MV-4-11 (cell line): Measurements from ENCODE around the gene ASZ1.

Experiments used
- DNase-seq: peaks from one replicate; lab custom pipeline; 2025; lab: John Stamatoyannopoulos, UW

The ASZ1 gene

DNA sequence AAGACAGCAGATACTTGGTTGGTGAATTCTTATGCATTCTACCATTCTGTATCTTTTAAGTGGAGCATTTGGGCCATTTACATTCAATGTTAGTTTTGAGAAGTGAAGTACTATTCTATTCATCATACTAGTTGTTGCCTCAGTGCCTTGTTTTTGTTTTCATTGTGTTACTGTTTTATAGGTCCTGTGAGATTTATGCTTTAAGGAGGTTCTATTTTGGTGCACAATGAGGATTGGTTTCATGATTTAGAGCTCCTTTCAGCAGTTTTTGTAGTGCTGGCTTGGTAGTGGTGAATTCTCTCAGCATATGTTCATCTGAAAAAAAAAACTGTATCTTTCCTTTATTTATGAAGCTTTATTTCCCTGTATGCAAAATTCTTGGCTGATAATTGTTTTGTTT is 81.1 kb downstream of the ASZ1 start:
- DNase-seq: no peak

DNA sequence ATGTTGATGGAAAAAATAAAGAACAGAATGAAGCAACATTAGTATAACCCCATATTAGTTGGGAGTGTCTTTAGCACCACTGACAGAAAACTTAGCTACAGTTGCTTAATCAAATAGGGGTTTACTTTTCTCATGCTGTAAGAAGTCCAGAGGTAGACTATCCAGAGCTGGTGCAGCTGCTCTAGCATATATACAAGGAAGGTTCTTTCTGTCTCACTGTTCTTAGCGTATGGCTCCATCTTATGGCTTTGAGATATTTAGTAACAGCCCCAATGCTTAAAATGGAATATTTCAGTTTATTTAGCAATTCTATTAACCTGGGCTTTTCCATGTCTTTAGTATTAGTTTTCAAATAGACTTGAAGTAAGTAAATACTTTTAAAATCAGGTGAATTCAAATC is 89.3 kb downstream of the ASZ1 start:
- no peak for DNase-seq

DNA sequence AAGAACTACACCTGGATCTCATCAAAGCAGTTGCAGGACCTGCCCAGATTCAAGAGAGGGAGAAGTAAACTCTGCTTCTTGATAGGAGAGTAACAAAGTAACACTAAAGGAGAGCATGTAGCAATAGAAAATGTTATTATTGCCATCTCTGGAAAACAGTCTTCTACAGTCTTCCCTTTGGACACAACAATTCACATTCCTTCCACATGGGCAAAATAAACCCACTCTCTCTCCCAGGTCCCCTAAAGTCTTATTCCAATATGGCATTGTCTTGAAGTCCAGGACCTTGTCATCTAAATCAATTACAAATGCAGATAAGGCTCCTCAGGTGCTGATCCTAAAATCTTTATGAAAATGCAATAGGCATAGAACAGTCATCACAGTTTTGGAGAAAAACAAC is 94.1 kb downstream of the ASZ1 start:
- no peak for DNase-seq

DNA sequence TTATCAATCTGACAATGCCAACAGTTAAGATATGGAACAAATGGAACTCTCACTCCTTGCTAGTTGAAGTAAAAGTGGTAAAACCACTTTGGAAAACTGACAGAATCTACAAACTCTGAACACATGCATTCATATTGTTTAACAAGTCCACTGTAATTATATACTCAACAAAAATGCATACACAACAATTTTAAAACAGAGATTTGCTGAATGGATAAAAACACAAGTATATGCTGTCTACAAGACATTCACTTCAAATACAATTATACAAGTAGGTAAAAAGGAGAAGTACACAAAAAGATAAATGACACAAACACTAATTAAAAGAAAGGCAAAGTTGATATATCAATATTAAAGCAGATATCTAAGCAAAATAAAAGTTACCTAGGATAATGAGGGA is 95.3 kb downstream of the ASZ1 start:
- DNase-seq: no peak

DNA sequence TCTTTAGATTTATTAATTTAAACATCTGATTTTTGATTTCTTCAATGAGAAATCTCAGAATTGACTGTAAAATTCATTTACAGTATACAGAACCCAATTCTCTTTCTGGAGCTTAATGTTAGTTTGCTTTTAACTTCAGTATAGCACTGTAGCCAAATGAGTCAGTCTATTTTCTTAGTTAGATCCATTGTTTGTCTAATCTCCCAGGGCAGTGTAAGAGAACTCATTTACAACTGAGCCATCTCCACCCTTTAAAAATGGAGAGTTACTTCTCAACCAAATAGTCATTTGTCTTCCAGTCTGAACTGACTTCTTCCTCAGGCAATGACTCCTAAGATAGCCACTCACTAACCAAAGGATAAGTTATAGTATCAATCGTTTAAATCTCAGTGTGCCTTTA is 101.5 kb downstream of the ASZ1 start:
- no peak for DNase-seq

DNA sequence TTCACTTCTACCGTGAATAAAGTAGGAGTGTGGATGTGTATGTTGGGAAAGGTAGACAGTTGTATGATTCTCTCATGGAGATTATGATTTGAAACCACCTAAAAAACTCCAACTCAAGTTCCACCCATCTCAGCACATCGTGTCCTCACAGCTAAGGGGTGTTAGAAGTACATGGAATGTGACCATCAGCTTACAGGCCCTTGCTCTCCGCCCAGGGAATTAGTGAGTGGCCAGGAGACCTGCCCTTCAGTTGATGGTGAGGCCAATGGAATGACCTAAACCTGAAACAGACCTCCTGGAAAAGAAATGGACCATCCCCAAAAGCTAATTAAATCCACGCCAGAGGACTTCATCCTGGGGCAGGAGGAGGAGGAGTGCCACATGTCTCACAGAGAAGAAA is 102.3 kb downstream of the ASZ1 start:
- no peak for DNase-seq

DNA sequence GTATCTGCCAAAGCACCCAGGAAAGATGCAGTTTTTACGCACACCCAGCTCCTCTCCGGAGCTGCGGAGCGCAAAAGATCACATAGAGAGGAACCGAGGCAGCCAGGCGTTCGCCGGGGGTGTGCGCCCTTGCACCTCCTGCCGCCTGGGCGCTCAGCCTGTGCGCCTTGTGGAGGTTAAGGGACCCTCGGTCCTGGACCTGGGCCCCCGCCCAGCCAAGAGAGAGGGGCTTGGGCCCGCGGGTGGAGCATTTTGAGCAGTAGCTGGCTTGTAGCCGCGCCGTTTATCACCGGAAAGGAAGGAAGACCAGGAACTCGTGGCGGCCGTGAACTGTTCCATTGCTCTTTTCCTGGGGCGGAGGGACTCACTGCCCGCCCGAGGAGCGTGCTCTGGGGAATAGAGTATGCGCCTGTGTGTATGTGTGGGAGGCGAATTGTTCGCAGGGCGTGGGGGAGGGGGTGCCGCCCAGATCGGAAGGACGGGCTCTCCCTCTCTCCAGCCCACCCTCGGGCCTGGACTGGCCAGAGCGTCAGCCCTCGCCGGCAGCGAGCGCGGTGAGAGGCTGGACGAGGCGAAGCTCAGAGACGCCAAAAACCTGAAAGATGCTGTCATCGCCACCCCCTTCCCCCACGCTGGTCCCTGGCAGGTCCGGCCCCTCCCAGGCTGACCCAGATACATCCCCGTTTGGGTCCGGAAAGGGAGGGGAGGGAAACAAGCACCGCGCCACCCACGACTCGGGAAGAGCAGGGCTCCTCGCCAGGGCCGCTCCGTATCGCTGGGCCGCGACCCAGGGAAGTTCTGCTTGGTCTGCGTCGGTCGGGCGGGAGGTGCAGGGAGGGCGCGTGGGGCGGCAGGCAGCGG is 103.2 kb downstream of the ASZ1 start:
- no peak for DNase-seq

DNA sequence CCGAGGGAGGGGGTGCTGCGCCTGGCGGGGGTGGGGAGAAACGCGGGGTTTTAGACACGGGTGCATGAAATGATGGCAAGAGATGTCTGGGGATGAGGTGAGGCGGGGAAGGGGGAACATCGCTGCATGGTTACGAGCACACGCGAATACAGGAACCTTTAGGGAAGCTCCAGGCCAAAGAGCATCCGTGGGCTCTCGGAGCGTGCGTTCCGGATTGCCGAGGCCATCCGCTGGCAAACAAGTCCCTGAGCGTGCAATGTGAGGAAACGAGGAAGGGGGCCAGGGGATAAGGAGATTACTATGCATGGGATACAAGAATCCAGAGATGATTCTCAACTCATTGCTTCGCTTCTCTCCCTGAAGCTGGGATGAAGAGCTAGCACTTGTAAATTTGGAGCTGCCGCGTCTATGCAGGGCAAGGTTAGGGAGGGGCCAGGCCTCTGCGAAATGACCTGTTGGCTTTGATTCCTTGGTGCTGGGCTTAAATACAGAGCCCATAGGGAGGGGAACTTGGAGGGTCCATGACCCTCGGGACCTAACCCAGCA is 103.9 kb downstream of the ASZ1 start:
- DNase-seq: no peak

DNA sequence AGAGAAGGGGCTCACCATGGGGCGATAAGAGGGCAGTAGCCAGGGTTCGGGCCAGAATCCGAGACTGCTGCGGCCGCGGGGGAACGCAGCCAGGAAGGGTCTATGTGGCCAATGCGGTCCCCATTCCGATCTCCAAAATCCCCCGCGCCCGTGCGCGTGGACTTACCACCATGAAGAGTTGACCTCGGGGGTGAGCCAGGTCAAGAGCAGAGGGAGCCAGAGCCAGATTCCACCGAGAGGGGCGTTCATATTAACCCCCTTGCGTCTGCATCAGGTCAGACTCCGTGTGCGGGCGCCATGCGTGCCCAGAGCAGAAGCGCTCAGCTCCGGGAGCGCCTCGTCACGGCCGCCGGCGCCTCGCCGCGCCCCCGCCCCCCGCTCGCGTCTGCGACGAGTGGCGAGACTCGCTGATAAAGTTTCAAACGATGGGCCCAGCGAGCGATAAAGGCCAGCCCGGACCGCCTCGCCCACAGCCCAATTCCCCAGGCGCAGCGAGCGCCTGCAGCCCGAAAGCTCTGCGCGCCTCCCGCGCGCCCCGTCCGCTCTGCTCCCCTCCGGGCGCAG is 104.5 kb downstream of the ASZ1 start, which contains the start of gene WNT2:
Gene WNT2 (minus strand): TSS at position 318 of the 564 bp plus-strand sequence. CDS start 69 bp downstream, at position 249.
- DNase-seq: no peak

DNA sequence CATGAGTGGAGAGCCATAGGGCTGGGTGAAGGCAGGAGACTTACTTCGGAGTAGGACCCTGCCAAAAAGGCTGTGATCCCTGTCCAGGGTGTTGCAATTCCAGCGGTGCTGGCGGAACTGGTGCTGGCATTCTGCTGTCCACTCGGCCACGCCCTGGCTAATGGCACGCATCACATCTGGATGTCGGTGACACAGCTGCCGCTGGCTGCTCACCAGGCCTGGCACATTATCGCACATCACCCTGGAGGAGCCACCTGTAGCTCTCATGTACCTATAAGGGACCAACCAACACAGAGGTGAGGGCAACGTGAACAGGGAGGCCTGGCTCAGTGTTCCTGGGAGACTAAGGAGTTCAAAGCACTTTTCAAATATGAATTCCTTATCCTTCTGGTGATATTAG is 106.8 kb downstream of the ASZ1 start:
- no peak for DNase-seq

DNA sequence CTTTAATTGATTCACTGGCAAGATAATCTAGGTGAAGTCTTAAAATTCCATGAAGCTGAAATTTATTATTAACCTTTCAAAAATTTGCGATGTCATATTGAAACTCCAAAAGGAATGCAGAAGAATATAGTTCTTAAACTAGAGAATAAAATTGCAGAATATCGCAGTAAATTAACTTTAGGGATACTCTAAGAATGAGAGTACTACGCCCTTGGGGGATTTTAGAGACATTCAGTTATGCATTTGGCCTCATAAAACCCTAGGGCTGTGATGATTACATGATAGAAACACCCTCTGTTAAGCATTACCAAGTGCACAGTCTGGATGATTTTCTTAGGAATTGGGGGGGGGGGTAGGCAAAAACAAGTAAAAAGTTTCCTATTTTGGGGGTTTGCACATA is 108.1 kb downstream of the ASZ1 start:
- no peak for DNase-seq

DNA sequence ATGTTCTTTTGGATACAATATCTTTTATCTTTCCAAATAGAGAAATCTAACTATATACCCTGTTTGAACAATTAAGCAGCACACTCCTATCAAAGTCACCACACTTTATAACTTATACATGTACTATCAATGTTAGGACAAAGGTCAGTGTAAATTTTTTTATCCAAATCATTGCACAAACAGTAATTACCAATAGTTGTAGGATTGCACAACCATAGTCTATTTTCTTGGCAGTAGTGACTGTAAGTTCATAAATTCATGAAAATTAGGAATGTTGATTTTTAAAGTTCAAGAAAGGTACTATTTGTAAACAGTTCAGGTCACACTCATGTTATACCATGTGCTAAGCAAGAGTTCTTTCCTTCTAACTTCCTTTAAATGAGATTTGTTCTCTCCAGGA is 113.7 kb downstream of the ASZ1 start:
- DNase-seq: no peak
